Right lobe of liver (tissue), 6 donors: Measurements from ENCODE around the gene PTBP2. TPM values are rescaled to one million over a fixed set of nuclear protein-coding genes. Genes with fewer than 3 reads are reported as not detected.

Experiments
- ATAC-seq, 4 donors: fragments of 200-7000 bp; cut with Tn5 transposase; one replicate each; pipeline ENCODE4 v1.9.1; 2020; ENCODE audit warnings: mild to moderate bottlenecking in 4 of 4, moderate library complexity in 4 of 4
- DNase-seq, 3 donors: peaks; one replicate each; pipeline ENCODE4 v3.0.0-alpha.2; 2020
- H3K27ac ChIP-seq, 3 donors: fragments of 200-600 bp; one replicate each; pipeline ENCODE4 v1.8.0; 2022
- H3K27me3 ChIP-seq, 2 donors: fragments of 200-600 bp; one replicate each; pipeline ENCODE4 v1.8.0; 2022
- H3K36me3 ChIP-seq, 4 donors: fragments of 200-600 bp; sonication (generic) in 1 of 4; one replicate each; pipeline versions ENCODE4 v1.5.1 to v1.8.0; 2017 to 2022; ENCODE audit warnings: control low read depth in 1 of 4
- H3K4me1 ChIP-seq, 4 donors: fragments of 200-600 bp; sonication (generic) in 1 of 4; one replicate each; pipeline versions ENCODE4 v1.5.1 to v1.8.0; 2017 to 2022; ENCODE audit warnings: control low read depth in 1 of 4
- H3K4me3 ChIP-seq, 3 donors: fragments of 200-600 bp; one replicate each; pipeline ENCODE4 v1.8.0; 2022
- H3K9me3 ChIP-seq, 4 donors: fragments of 200-600 bp; sonication (generic) in 1 of 4; one replicate each; pipeline versions ENCODE4 v1.5.1 to v1.8.0; 2017 to 2022; ENCODE audit warnings: control low read depth in 1 of 4
- POLR2A ChIP-seq: fragments of 450-650 bp; IDR thresholded peaks from one replicate; pipeline ENCODE4 v1.6.1; 2017; ENCODE audit warnings: antibody characterized with exemption, mild to moderate bottlenecking
- WGBS: methylation state at CpG from one replicate; pipeline ENCODE4 v1.1.6; 2018; ENCODE audit warnings: low coverage, low lambda C conversion rate; ENCODE audit not compliant: insufficient coverage; ENCODE audit errors: missing lambda C conversion rate; 5-methylcytosine and 5-hydroxymethylcytosine counted together
- intact Hi-C, 2 donors: fragments of 100-400 bp; cut with DNase I; formaldehyde crosslinking; loops; one replicate each; pipeline versions ENCODE4 v1.11.2 to v1.14.1; 2022
- total RNA-seq, 6 experiments: library from RNA; depleted of rRNA in 2 of 6; stranded (reverse); fragments of >200 nt in 2 of 6; fragmentation: NEBNext Ultra II Directional in 3 of 6; extraction: Animal tissue kit (Norgen Biotek cat#: 25700) in 3 of 6; gene quantifications; one replicate each; pipeline versions ENCODE4 v1.1.0 to v1.2.4, GENCODE V29; 2016 to 2023
- TF ChIP-seq, protein P1 (sequence below), 4 donors: fragments of 200-600 bp in 3 of 4; fragments of 450-650 bp in 1 of 4; IDR thresholded peaks; one replicate each; pipeline versions ENCODE4 v1.5.1 to v1.8.0; 2016 to 2022; ENCODE audit warnings: antibody characterized with exemption in 4 of 4, mild to moderate bottlenecking in 2 of 4
- donor health status: DM: no; HTN: yes; CAD: no.
- donor health status: DM: no; HTN: no; CAD: no.
- donor health status: DM: no; HTN: no; CAD: no.
- donor health status: DM: no; HTN: yes; CAD: no.
- donor health status: DM: no; HTN: yes; CAD: no.

PTBP2 gene
- total RNA-seq, 6 experiments from 2014 or later, result 3.6 to 20.1 (median 6.0) TPM

- Histone ChIP-seq H3K4me1 (no peaks in the 10 kb centered on the region), H3K4me3 (no peak overlapping the region), H3K9me3 (no peaks in the 10 kb centered on the region), H3K36me3 (no peaks in the 10 kb centered on the region), H3K27me3 (no peaks in the 10 kb centered on the region), H3K27ac (no peak overlapping the region)
- DNase-seq (no peak), ATAC-seq (no peak)
- no peak for TF ChIP-seq POLR2A
- TF ChIP-seq, protein P1, sequence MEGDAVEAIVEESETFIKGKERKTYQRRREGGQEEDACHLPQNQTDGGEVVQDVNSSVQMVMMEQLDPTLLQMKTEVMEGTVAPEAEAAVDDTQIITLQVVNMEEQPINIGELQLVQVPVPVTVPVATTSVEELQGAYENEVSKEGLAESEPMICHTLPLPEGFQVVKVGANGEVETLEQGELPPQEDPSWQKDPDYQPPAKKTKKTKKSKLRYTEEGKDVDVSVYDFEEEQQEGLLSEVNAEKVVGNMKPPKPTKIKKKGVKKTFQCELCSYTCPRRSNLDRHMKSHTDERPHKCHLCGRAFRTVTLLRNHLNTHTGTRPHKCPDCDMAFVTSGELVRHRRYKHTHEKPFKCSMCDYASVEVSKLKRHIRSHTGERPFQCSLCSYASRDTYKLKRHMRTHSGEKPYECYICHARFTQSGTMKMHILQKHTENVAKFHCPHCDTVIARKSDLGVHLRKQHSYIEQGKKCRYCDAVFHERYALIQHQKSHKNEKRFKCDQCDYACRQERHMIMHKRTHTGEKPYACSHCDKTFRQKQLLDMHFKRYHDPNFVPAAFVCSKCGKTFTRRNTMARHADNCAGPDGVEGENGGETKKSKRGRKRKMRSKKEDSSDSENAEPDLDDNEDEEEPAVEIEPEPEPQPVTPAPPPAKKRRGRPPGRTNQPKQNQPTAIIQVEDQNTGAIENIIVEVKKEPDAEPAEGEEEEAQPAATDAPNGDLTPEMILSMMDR (IDR thresholded peaks at IDR 0.05), result no peak
- intact Hi-C loops, result no loop called here
Observed at GRCh38 chr1:96684744-96685143, 36.8 kb upstream of the PTBP2 start.

DNA sequence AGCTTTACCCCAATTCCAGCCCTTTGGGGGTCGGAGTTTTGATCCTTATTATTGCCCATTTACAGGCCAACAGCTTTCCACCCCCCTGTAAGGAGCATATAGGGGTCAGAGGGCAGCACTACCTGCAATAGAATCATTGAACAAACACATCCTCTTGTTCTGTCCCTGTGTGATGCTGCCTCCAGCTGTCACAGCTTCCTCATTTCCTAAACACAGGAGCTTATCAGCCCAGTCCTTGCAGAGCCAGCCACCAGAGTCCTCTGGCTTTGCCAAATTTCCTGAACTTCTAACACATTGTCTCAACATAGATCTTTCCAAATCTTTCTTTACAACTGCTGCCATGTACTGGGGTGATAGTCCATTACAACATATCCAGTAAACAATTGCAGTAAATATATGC is 32.8 kb upstream of the PTBP2 start:
- no peak for ATAC-seq
- H3K4me1 ChIP-seq, result no peaks in the 10 kb centered on the region
- no peaks in the 10 kb centered on the region for H3K9me3 ChIP-seq
- 33% methylated on average over 1 of the region's 1 CpG for WGBS
- no peaks in the 10 kb centered on the region for H3K27me3 ChIP-seq
- H3K4me3 ChIP-seq, result no peak overlapping the region
- no peak for TF ChIP-seq POLR2A
- TF ChIP-seq, protein P1 (IDR thresholded peaks at IDR 0.05), result no peak
- intact Hi-C loops, result no loop called here
- no peaks in the 10 kb centered on the region for H3K36me3 ChIP-seq
- H3K27ac ChIP-seq, result no peak overlapping the region
- DNase-seq, result no peak

GRCh38 chr1:96695954-96696353 is 25.6 kb upstream of the PTBP2 start:
- TF ChIP-seq, protein P1 (IDR thresholded peaks at IDR 0.05), result no peak
- no peak for TF ChIP-seq POLR2A
- intact Hi-C loops, result no loop called here
- no peaks in the 10 kb centered on the region for H3K36me3 ChIP-seq
- H3K4me1 ChIP-seq, result no peaks in the 10 kb centered on the region
- H3K27ac ChIP-seq, result no peak overlapping the region
- 77% methylated on average over 2 of the region's 3 CpGs for WGBS
- DNase-seq, result no peak
- no peaks in the 10 kb centered on the region for H3K27me3 ChIP-seq
- no peaks in the 10 kb centered on the region for H3K9me3 ChIP-seq
- no peak overlapping the region for H3K4me3 ChIP-seq
- no peak for ATAC-seq

- Histone ChIP-seq H3K27me3 (no peaks in the 10 kb centered on the region), H3K4me1 (no peaks in the 10 kb centered on the region), H3K27ac (no peak overlapping the region), H3K9me3 (no peaks in the 10 kb centered on the region), H3K36me3 (no peaks in the 10 kb centered on the region), H3K4me3 (no peak overlapping the region)
- 57% methylated on average over 5 of the region's 5 CpGs for WGBS
- intact Hi-C loops, result no loop called here
- DNase-seq (no peak), ATAC-seq (no peak)
- no peak for TF ChIP-seq POLR2A
- TF ChIP-seq, protein P1 (IDR thresholded peaks at IDR 0.05), result no peak
Observed at GRCh38 chr1:96698342-96698983, 23.1 kb upstream of the PTBP2 start.

GRCh38 chr1:96703186-96703585 is 18.4 kb upstream of the PTBP2 start:
- H3K27ac ChIP-seq, result no peak overlapping the region
- no peaks in the 10 kb centered on the region for H3K36me3 ChIP-seq
- TF ChIP-seq POLR2A, result no peak
- TF ChIP-seq, protein P1 (IDR thresholded peaks at IDR 0.05), result no peak
- intact Hi-C loops, result no loop called here
- WGBS, result 17% methylated on average over 1 of the region's 1 CpG
- H3K4me1 ChIP-seq, result no peaks in the 10 kb centered on the region
- H3K4me3 ChIP-seq, result no peak overlapping the region
- H3K27me3 ChIP-seq, result no peaks in the 10 kb centered on the region
- H3K9me3 ChIP-seq, result no peaks in the 10 kb centered on the region
- ATAC-seq (peak in 2 of 4 donors; percentile 69 to 80), DNase-seq (no peak)
